Left ventricle myocardium inferior (tissue), 1 donor: ENCODE data around the gene MFSD12. TPM values are rescaled to one million over a fixed set of nuclear protein-coding genes. Genes with fewer than 3 reads are reported as not detected.
A peak's percentile ranks its signal among the peaks of the same experiment; 100 is the strongest.

ENCODE experiments used
- DNase-seq: peaks from one replicate; pipeline ENCODE4 v3.0.0-alpha.2; 2020
- H3K27ac ChIP-seq: fragments of 200-600 bp; replicated peaks from 2 replicates; pipeline ENCODE4 v1.8.0; 2021
- H3K27me3 ChIP-seq: fragments of 200-600 bp; 2 replicates; pipeline ENCODE4 v1.8.0; 2021; ENCODE audit warnings: low read depth
- H3K36me3 ChIP-seq: fragments of 200-600 bp; 2 replicates; pipeline ENCODE4 v1.8.0; 2021
- H3K4me1 ChIP-seq: fragments of 200-600 bp; 2 replicates; pipeline ENCODE4 v1.8.0; 2021
- H3K4me3 ChIP-seq: fragments of 200-600 bp; 2 replicates; pipeline ENCODE4 v1.8.0; 2021; ENCODE audit warnings: mild to moderate bottlenecking, moderate library complexity
- H3K9me3 ChIP-seq: fragments of 200-600 bp; replicated peaks from 2 replicates; pipeline ENCODE4 v1.8.0; 2021
- intact Hi-C: fragments of 100-400 bp; cut with micrococcal nuclease; formaldehyde crosslinking; loops from one replicate; pipeline ENCODE4 v1.11.0; 2022
- total RNA-seq: library from RNA; stranded (reverse); fragmentation: NEBNext Ultra II Directional; extraction: Animal tissue kit (Norgen Biotek cat#: 25700); gene quantifications from one replicate; pipeline ENCODE4 v1.2.1, GENCODE V29; 2021
- TF ChIP-seq, protein P1 (sequence below): fragments of 200-600 bp; IDR thresholded peaks from 2 replicates; pipeline ENCODE4 v1.8.0; 2021; ENCODE audit warnings: antibody characterized with exemption, mild to moderate bottlenecking, borderline replicate concordance
- donor health status: DM: no; HTN: yes; CAD: no; lungs with severe emphysema.

MFSD12 gene
- total RNA-seq, 1 donor from 2014 or later, result 23.5 TPM

DNA sequence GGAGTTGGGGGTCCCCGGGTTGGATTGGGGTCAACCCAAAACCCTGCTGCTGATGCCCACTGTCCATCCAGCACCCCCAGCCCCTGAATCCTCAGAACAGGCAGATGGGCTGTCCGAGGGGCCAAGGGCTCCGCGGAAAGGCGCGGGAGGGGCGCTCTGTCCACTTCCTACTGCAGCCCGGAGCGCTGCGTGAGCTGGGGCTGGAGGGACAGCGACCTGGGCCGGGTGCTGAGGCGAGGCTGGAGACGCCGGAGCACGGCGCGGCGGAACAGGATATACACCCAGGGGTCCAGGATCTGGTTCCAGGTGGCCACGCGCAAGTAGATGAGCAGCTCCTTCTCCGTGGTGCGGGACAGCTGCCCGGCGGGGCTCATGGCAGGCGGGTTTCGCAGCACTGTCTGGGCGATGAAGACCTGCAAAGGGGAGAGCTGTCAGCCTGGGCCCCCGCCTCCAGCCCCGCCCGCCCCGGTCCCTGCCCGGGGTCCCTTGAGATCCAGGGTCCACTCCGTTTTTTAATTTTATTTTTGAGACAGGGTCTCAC lies 38.2 kb upstream of the MFSD12 start:
- intact Hi-C loops, result no loop called here
- DNase-seq, result no peak
- H3K9me3 ChIP-seq, result no peaks in the 10 kb centered on the region
- no peak overlapping the region for H3K4me3 ChIP-seq
- H3K27ac ChIP-seq, result no peak overlapping the region
- TF ChIP-seq, protein P1, sequence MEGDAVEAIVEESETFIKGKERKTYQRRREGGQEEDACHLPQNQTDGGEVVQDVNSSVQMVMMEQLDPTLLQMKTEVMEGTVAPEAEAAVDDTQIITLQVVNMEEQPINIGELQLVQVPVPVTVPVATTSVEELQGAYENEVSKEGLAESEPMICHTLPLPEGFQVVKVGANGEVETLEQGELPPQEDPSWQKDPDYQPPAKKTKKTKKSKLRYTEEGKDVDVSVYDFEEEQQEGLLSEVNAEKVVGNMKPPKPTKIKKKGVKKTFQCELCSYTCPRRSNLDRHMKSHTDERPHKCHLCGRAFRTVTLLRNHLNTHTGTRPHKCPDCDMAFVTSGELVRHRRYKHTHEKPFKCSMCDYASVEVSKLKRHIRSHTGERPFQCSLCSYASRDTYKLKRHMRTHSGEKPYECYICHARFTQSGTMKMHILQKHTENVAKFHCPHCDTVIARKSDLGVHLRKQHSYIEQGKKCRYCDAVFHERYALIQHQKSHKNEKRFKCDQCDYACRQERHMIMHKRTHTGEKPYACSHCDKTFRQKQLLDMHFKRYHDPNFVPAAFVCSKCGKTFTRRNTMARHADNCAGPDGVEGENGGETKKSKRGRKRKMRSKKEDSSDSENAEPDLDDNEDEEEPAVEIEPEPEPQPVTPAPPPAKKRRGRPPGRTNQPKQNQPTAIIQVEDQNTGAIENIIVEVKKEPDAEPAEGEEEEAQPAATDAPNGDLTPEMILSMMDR, result no peak
- peaks cover 7% of the 10 kb centered on the region for H3K4me1 ChIP-seq
- H3K36me3 ChIP-seq, result peaks cover 4% of the 10 kb centered on the region
- peaks cover 10% of the 10 kb centered on the region for H3K27me3 ChIP-seq

GRCh38 chr19:3593156-3593555 lies 35.8 kb upstream of the MFSD12 start:
- no peak overlapping the region for H3K27ac ChIP-seq
- H3K27me3 ChIP-seq, result peaks cover 10% of the 10 kb centered on the region
- DNase-seq, result no peak
- peaks cover 7% of the 10 kb centered on the region for H3K4me1 ChIP-seq
- TF ChIP-seq, protein P1, result no peak
- no peaks in the 10 kb centered on the region for H3K36me3 ChIP-seq
- intact Hi-C loops, result no loop called here
- no peaks in the 10 kb centered on the region for H3K9me3 ChIP-seq
- no peak overlapping the region for H3K4me3 ChIP-seq

GRCh38 chr19:3591876-3592613 lies 34.7 kb upstream of the MFSD12 start:
- TF ChIP-seq, protein P1, result no peak
- no peak for DNase-seq
- intact Hi-C loops, result no loop called here
- peaks cover 10% of the 10 kb centered on the region for H3K27me3 ChIP-seq
- no peaks in the 10 kb centered on the region for H3K9me3 ChIP-seq
- peak overlapping the region; percentile 59 for H3K27ac ChIP-seq
- H3K36me3 ChIP-seq, result no peaks in the 10 kb centered on the region
- peaks cover 7% of the 10 kb centered on the region for H3K4me1 ChIP-seq
- no peak overlapping the region for H3K4me3 ChIP-seq

- TF ChIP-seq, protein P1, result no peak
- H3K36me3 ChIP-seq, result no peaks in the 10 kb centered on the region
- no peak for DNase-seq
- intact Hi-C loops, result no loop called here
- no peak overlapping the region for H3K27ac ChIP-seq
- H3K4me3 ChIP-seq, result no peak overlapping the region
- H3K4me1 ChIP-seq, result peaks cover 16% of the 10 kb centered on the region
- H3K9me3 ChIP-seq, result no peaks in the 10 kb centered on the region
- H3K27me3 ChIP-seq, result peaks cover 15% of the 10 kb centered on the region
These were observed 33.7 kb upstream of the MFSD12 start for GRCh38 chr19:3590991-3591659.

DNA sequence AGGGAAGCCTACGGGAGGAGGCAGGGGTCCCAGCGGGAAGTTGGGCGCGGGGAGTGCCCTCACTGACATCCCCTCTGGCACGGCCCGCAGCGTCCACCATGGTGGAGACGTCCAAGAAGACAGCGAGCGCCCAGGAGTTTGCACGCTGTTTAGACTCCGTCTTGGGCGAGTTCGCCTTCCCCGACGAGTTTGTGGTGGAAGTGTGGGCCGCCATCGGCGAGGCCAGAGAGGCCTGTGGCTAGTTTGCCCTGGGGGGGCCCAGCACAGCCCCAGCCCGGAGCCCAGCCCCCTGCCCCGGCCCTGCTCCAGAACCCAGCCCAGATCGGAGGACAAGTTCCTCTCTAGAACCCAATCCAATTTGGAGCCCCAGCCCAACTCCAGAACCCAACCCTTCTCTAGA lies 32.6 kb upstream of the MFSD12 start:
- H3K27me3 ChIP-seq, result peaks cover 20% of the 10 kb centered on the region
- DNase-seq, result no peak
- intact Hi-C loops, result no loop called here
- no peak overlapping the region for H3K27ac ChIP-seq
- TF ChIP-seq, protein P1, result no peak
- no peaks in the 10 kb centered on the region for H3K36me3 ChIP-seq
- H3K4me3 ChIP-seq, result no peak overlapping the region
- H3K9me3 ChIP-seq, result no peaks in the 10 kb centered on the region
- peaks cover 25% of the 10 kb centered on the region for H3K4me1 ChIP-seq
